T-helper 2 cell treated with Interferon-gamma antibody and Interleukin-4, amounts not matched to agents 100 ng/mL and 5 ng/mL, for 36 hours (primary cell): ENCODE measurements around the gene CD22. TPM values are rescaled to one million over a fixed set of nuclear protein-coding genes. Genes with fewer than 3 reads are reported as not detected.
"Not testable (repeated sequence)": the region's sequence is repeated elsewhere in the genome, so short reads cannot be mapped to it uniquely, and the experiment has no call there.

ENCODE experiments used
- intact Hi-C: fragments of 100-400 bp; cut with micrococcal nuclease; formaldehyde crosslinking; loops from one replicate; pipeline ENCODE4 v1.15.1; 2023
- total RNA-seq: library from RNA; stranded (reverse); gene quantifications from 2 replicates; pipeline ENCODE4 v1.2.3, GENCODE V29; 2022

The CD22 gene
- total RNA-seq = 0.20 and 0.70 TPM in 2 replicates

- intact Hi-C loops = no loop called here
Observed at GRCh38 chr19:35328851-35329285, at the start of gene CD22. Gene CD22 (plus strand): TSS chr19:35329187. CDS start chr19:35332041, 2,854 bp downstream.

DNA sequence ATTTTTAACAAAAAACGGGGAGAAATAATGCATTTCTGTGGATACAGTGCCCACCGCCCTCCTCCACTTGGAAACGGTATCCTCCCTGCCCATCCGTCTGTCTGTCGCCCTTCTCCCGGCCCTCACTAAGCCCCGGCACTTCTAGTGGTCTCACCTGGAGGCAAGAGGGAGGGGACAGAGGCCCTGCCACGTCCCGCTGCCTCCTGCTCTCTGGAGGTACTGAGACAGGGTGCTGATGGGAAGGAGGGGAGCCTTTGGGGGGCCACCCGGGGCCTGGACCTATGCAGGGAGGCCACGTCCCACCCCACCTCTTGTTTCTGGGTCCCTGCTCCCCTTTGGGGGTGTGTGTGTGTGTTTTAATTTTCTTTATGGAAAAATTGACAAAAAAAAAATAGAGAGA lies 49.6 kb upstream of the CD22 start:
- intact Hi-C loops = no loop called here

DNA sequence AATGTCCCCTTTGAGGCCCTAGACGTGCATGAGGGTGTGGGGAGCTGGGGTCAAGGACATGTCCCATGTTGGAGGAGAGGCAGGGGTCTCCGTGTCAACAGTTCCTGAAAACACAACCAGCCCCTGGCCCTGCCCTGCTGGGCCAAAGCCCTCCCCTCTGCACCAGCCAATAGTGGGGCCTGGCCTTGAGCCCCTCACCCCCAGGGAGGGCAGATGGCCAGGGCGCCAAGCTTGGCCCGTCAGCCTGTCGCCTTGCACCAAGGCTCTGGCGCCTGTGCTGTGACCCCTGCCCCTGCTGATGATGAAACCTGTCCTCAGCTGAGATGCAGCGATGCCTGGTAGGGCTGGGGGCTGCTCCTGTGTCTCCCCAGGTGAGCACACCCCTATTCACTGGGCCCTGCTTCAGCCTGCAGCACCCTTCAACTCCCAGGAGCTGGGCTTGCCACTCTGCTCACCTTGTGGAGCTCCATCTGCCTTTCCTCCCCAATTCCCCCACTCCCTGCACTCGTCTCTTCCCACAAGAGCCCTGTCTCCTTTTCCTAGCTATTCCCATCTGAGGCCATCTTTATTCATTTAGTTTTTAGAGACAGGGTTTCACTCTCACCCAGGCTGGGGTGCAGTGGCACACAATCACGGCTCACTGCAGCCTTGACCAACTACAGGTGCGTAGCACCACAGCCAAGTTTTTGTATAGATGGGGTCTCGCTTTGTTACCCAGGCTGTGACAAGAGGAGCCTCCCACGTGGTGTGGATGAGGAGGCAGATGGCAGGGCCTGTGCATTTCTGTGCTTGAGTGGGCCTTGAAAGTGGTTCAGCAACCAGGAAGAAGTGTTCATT lies 48.8 kb upstream of the CD22 start:
- intact Hi-C loops = no loop called here

DNA sequence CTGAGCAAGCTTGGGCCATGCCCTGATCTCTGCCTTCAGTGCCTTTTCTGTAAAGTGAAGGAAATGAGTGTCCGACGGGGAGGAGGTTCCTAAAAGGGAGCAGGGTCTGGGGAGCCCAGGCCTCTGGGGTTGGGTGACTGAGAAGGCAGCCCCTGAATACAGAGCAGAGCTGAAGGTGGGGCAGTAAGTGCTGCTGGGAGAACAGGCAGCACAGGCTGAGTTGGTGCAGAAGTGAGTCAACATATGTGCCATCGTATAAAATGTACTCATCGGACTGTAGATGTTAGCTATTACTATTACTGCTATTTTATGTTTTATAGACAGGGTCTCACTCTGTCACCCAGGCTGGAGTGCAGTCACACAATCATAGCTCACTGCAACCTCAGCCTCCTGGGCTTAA lies 47.7 kb upstream of the CD22 start:
- intact Hi-C loops = no loop called here

DNA sequence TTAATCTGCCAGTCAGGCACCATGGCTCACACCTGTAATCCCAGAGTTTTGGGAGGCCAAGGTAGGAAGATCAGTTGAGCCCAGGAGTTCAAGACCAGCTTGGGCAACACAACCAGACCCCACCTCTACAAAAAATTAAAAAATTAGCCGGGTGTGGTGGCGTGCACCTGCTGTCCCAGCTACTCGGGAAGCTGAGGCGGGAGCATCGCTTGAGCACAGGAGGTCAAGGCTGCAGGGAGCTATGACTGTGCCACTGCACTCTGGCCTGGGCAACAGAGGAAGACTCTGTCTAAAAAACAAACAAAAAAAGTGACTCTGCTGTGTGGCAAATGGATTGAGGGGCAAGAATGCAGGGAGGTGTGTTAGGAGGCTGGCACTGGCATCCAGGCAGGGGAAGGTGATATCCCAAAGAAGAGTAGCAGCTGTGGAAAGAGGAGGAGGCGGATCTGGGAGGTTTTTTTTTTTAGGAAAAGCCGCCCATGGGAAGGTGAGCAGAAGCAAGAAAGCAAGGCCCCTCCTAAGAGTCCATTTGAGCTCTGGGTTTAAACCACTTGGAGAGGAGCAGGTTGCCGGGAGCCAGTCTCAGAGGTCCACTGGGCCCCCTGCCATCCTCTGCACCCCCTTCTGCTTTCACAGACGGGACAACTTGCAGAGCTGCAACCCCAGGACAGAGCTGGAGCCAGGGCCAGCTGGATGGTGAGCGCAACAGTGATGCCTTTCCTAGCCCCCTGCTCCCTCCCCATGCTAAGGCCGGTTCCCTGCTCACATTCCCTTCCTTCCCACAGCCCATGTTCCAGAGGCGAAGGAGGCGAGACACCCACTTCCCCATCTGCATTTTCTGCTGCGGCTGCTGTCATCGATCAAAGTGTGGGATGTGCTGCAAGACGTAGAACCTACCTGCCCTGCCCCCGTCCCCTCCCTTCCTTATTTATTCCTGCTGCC lies 44.6 kb upstream of the CD22 start:
- intact Hi-C loops = no loop called here

GRCh38 chr19:35285095-35285449 lies 43.9 kb upstream of the CD22 start:
- intact Hi-C loops = no loop called here

- intact Hi-C loops = not testable (repeated sequence)
Observed at GRCh38 chr19:35285465-35285864, 43.5 kb upstream of the CD22 start.

- intact Hi-C loops = not testable (repeated sequence)
Observed at GRCh38 chr19:35286101-35286500, 42.9 kb upstream of the CD22 start.

DNA sequence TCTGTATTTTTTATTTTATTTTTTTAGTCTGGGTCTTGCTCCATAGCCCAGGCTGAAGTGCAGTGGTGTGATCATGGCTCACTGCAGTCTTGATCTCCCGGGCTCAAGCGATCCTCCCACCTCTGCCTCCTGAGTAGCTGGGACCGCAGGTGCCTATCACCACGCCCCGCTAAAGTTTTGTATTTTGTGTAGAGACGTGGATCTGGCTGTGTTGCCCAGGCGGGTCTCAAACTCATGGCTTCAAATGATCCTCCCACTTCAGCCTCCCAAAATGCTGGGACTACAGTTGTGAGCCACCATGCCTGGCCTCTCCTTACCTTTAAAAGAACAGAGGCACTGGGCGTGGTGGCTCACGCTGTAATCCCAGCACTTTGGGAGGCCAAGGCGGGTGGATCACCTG lies 41.3 kb upstream of the CD22 start:
- intact Hi-C loops = no loop called here

DNA sequence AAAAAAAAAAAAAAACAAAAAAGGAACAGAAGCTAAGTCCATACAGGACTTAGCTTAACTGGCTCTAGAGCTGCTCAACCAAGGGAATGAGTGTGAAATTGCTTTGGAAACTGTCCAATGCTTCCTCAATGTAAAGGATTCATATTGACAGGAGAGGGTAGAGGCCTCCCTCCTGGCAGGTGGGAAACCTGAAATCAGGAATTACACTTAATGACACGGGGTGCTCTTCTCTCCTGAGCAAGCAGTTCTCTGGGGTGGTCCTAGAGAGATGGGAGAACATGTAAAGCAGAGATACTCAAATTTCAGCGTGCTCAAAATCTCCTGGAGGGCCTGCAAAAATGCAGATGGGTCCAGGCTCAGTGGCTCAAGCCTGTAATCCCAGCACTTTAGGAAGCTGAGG lies 40.7 kb upstream of the CD22 start:
- intact Hi-C loops = no loop called here

DNA sequence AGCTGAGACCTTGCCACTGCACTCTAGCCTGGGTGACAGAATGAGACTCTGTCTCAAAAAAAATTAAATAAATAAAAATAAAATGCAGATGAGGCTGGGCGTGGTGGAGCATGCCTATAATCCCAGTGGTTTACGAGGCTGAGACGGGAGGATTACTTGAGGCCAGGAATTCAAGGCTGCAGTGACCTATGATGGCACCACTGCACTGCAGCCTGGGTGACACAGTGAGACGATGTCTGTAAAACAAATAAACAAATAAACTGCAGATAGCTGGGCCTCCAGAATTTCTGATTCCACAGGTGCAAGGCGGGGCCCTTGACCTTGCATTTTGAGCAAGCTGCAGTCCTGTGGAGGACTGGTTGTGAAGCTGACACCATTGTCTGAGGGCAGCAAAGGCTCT lies 40.1 kb upstream of the CD22 start:
- intact Hi-C loops = no loop called here

DNA sequence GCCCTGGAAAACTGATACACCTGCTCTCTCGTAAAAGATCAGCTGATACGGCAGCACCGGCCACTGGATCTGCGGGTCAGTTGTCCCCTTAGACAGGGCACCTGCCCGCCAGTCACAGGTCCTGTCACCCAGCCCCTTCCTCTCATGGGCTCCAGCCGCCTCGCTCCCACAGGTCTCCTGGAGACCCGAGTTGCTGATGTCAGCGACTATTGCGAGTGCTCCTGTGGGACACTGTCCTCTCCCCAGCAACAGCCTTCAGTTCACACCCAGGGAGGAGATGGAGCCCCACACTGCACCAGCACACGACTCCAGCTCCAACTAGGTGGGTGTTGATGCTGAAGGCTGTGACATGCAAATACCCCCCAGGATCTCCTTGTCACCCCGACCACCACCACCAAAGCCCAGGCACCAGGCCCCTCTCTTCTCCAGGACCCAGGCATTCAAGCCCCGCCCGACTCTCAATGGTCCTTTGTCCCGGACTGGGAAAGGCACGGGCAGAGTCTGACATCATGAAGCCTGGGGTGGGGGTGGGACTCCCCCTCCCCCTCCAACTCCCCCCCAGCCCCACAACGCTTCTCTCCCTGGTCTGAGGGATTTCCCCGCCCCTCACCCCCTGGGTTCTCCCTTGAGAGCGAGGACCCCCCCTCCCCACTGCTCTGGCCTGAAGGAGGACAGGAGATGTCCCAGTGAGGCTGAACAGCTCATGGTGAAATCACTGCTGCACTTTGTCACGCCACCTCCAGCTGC lies 38.4 kb upstream of the CD22 start:
- intact Hi-C loops = no loop called here

DNA sequence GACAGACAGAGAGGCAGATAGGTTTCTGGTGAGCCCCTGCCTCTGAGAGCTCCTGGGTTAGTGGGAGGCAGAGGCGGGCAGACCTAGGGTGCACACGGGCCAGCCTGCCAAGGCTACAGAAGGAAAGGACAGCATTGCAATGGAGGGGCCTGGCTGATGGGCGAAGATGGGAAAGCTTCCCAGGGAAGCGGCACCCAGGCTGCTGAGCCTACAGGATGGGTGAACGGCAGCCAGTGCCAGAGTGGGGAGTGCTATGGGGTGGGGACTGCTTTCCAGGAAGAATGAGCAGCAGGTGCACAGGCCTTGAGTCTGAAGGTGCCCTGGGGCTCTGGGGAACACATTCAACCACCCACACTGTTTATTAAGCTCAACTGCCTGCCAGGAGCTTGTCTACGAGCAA lies 37.7 kb upstream of the CD22 start:
- intact Hi-C loops = no loop called here

GRCh38 chr19:35291916-35292315 lies 37.1 kb upstream of the CD22 start, which contains the start of gene MAG:
Gene MAG (plus strand): TSS chr19:35292161. CDS start chr19:35295409, 3,248 bp downstream.
- intact Hi-C loops = no loop called here

DNA sequence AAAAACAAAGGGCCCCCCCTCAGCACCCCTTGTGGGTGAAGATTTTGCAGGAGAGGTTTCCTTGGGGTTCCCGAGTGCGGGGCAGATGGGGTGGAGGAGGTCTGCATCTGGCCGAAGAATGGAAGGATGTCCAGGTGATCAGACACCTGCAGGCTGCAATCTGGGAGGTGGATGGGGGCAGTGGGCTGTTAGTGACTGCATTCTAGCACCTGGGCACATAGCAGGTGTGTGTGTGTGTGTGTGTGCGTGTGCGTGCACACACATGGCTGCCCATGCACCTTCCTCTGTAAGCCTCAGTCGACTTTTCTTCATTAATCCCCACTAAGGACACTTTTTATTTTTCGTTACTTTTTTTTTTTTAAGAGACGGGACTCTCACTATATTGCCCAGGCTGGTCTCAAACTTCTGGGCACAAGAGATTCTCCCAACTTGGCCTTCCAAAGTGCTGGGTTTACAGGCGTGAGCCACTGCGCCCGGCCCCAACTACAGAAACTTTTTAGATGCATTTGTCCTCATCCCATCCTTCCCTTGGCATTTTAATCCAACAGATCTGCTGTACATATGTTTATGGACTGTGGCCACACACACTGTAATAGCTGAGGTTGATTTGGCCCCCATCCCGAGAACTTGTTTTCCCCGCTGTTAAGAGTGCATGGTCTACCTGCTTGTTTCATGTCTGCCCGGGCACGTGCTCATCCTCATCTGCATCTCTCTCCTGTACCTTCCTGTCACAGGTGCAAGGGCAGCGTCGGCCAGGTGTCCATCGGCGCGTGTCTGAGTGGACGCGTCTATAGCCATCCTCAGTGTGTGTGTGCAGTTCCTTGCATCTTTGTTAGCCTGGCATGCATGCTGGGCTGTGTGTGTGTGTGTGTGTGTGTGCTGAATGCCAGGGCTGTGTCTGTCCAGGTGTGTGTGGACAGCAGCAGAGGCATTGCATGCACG lies 36.3 kb upstream of the CD22 start:
- intact Hi-C loops = no loop called here

GRCh38 chr19:35293363-35293739 lies 35.6 kb upstream of the CD22 start:
- intact Hi-C loops = no loop called here

GRCh38 chr19:35293808-35294207 lies 35.2 kb upstream of the CD22 start:
- intact Hi-C loops = no loop called here

GRCh38 chr19:35294328-35294727 lies 34.7 kb upstream of the CD22 start:
- intact Hi-C loops = no loop called here

DNA sequence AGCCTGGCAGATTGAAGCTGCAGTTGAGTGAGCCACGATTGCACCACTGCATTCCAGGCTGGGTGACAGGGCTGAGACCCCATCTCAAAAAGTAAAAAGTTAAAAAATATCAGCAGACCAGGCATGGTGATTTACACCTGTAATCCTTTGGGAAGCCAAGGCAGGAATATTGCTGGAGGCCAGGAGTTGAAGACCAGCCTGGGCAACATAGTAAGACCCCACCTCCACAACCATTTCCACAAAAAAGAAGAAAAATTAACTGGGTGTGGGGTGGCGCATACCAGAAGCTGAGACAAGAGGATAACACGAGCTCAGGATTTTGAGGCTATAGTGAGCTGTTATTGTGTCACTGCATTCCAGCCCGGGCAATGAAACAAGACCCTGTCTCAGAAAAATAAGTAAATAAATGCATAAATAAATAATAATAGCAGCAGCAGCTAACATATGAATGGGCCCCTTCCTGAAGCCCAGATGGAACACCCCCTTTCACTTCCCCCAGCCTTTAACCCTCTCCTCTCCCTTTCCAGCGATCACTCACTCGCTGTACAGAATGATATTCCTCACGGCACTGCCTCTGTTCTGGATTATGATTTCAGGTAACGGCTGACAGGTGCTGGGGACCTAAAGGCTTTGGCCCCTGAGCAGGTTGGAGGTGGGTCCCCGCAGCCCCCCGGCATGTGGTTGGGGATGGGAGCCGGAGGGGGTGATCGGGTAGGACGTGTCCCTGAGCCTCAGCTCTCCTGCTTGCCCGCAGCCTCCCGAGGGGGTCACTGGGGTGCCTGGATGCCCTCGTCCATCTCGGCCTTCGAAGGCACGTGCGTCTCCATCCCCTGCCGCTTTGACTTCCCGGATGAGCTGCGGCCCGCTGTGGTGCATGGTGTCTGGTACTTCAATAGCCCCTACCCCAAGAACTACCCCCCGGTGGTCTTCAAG lies 33.9 kb upstream of the CD22 start:
- intact Hi-C loops = no loop called here
